GM12875 (cell line): ENCODE results near the gene SIPA1.
A peak's percentile ranks its signal among the peaks of the same experiment; 100 is the strongest.
"Not testable (repeated sequence)": the region's sequence is repeated elsewhere in the genome, so short reads cannot be mapped to it uniquely, and the experiment has no call there.

Experiments used
- H3K4me3 ChIP-seq: one replicate; pipeline ENCODE4 v1.5.1; 2011; ENCODE audit warnings: low read depth, low read length, control low read depth
- TF ChIP-seq, protein P1 (sequence below): IDR thresholded peaks from 2 replicates; pipeline ENCODE4 v1.5.1; 2011; ENCODE audit warnings: low read depth, mild to moderate bottlenecking, control low read depth, inconsistent platforms, low read length, moderate library complexity, borderline replicate concordance; ENCODE audit not compliant: insufficient read depth

SIPA1 gene

DNA sequence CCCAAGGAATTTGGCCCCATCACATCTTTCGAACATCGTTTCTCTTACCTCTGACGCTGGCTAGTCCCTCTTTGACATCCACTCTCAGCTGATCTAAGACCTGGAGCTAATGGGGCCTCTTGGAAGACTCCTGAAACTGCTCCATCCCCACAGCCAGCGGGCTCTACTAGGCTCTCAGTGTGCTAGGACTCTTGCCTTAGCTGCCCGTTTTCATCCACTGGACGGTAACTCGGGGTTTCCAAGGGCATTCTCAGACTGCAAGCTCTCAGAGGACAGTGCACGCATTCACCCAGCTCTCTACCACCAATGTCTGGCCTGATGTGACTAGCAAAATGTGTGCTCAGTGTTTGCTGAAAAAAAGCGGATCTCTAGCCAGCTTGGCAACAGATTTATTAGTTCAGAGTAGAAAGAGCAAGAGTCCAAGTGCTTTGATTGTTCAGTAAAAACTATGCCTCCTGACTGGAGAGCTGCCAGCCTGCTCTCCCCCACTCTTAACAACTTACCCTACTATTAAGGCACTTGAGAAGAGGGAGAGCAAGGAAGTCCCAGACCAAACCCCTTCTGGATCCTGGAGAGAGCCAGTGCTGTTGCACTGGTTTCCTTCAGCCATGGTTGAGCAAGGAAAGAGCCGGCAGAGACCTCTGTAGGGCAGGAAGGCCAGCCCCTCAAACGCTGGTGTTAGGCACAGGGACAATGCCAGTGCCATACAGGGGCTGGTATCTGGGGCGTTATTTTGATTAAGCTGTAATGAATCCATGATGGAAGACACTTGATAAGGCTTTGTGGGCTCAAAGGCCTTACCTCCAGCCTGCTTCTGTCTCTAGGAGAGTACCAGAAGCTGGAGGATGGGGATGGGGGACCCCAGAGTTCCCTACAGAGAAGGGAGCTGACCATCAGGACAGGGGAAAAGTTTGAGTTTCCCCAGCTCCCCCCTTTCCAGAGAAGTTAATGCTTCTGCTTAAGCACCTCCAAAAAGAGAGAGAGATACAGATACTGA lies 15.6 kb downstream of the SIPA1 start:
- TF ChIP-seq, protein P1, sequence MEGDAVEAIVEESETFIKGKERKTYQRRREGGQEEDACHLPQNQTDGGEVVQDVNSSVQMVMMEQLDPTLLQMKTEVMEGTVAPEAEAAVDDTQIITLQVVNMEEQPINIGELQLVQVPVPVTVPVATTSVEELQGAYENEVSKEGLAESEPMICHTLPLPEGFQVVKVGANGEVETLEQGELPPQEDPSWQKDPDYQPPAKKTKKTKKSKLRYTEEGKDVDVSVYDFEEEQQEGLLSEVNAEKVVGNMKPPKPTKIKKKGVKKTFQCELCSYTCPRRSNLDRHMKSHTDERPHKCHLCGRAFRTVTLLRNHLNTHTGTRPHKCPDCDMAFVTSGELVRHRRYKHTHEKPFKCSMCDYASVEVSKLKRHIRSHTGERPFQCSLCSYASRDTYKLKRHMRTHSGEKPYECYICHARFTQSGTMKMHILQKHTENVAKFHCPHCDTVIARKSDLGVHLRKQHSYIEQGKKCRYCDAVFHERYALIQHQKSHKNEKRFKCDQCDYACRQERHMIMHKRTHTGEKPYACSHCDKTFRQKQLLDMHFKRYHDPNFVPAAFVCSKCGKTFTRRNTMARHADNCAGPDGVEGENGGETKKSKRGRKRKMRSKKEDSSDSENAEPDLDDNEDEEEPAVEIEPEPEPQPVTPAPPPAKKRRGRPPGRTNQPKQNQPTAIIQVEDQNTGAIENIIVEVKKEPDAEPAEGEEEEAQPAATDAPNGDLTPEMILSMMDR: no peak
- H3K4me3 ChIP-seq: peak overlapping the region; percentile 62

DNA sequence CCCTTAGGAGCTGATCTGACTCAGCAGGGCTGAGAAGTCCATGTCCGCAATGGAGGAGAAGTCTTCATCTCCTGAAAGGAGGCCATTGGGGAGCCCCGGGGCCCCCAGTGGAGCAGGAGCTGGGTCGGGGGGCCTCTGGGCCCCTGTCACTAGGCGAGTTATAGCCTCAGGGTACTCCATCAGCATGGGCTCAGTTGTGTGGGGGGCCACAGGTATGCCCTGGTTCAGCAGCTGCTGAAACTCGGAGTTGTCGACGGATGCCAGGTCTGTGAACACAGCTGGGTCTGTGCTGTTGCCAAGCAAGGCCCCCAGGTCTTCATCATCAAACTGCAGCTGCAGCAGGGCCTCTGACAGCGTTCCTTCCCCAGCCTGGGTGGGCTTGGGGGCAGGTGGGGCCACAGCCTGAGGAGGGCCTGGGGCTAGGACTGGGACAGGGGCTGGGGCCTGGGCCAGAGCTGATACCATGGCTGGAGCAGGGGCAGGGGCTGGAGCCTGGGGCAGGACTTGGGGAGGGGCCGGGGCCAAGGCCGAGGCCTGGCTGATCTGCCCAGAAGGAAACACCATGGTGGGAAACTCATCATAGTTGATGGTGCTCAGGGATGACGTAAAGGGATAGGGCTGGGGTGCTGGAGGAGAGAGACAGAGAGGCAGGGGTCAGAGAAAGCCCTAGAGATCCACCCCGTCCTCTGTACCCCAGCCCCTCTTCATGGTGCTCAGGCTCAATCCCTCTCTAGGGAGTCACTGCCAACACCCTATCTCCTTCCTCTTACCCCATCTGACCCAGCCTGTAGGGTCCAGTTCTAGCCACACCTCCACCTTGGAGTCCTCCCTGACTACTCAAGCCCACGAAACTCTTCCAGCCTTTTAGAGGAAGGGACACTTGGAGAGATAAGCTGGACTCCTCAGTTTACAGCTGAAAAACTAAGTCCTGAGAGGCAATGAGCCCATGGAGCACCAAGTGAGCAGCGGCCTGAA lies 16.8 kb downstream of the SIPA1 start:
- H3K4me3 ChIP-seq: no peak overlapping the region
- TF ChIP-seq, protein P1: no peak

DNA sequence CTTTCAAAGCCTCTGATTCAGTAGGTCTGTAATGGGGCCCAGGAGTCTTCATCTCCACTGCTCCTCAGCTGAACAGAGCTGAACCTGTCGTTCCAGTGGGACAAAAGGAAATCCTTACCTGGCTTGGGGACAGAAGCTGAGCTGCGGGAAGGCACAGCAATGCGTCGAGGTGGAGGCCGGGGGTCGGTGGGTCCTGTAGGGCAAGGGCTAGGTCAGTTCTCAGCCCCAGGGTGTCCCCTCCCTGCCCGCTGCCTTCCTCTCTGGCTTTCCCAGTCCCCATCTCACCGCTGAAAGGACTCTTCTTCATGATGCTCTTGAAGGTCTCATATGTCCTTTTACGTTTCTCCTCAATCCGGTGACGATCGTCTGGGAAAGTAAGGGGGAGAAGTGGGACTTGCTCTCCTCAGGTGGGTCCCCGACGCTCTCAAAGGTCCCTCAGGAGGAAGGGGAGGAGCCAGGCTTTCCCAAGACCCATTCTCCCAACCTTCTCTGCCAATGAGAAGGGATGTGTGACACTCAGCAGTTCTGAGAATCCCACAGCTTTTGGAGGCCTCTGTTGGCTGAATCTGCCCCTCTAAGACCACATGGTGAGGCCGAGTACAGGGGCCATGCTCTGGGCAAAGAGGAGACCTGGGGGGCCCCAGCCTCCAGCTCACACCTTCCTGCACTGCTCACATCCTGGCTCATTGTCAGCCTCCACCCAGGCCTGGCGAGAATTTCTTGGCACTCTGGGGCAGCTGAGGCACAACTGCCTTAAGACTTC lies 17.9 kb downstream of the SIPA1 start:
- TF ChIP-seq, protein P1: no peak
- H3K4me3 ChIP-seq: no peak overlapping the region

DNA sequence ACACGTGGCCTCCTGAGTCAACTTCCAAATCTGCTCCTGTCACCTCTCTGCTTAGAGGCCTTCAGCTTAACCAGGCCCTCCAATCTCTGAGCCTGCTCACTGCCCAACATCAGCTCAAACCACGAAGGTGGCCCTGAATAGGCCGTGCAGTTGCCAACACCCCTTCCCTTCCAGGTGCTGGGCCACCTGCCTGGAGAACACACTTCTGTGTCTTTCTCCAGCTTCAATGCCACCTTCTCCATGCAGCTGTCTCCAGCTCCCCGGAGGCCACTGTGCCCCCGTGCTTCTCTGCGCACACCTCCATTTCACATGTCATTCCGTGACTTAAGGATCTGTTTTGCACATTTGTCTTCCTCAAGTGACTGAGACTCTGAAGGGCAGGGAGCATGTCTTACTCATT lies 19.5 kb downstream of the SIPA1 start:
- TF ChIP-seq, protein P1: no peak

DNA sequence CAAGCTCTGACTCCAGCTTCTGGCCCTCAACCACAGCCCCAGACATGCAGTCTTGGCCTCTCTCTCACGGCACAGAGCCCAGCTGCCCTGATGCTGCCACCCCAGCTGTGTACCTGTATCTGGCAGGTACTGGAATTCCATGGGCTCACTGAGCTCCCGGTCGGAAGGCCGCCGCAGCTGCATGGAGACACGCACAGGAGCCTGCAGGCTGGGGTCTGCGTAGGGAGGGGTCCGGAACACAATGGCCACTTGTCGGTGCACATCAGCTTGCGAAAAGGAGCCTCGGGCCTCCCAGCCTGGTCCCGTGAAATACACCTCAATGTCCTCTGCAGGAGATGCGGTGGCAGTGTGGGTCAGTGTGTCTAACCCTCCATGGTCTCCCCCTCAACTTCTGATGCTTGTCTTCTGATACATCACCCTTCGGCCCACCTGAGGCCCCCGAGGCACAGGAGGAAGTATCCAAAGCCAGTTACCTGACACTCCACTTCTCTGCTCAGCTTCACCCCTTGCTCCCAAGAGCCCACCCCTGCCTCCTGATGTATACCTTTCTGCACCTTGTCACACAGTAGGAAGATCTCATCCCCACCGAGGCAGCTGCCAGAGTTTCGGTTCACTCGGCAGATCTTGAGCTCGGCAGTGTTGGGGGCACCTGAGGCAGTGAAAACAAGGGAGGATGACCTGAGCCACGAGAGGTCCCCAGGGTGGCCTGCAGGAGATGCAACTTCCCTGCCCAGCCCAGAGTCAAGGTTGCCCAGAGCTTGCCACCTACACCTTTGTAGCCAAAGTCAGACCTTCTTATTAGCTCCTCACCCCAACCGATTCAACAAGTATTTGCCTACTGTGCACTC lies 20.5 kb downstream of the SIPA1 start:
- no peak overlapping the region for H3K4me3 ChIP-seq
- TF ChIP-seq, protein P1: no peak

More for the DNA sequence above, 19.5 kb downstream of the SIPA1 start:
- H3K4me3 ChIP-seq: no peak overlapping the region

DNA sequence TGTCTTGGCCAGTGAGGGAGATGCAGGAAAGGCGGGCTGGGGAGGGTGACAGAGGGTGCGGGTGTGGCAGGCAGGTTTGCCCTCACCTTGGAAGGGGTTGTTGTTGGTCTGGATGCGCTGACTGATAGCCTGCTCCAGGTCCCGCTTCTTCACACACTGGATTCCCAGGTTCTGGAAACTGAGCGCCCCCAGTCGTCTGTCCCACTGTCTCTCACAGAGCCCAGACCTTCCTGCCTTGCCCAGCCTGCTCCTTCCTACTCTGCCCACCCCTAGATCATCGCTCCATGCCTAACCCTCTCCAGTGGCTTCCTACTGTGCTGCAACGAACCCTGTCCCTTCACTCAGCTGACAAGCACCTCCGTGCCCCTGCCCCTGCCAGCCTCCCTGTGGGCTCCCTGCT lies 22.1 kb downstream of the SIPA1 start:
- H3K4me3 ChIP-seq: no peak overlapping the region
- TF ChIP-seq, protein P1: no peak

DNA sequence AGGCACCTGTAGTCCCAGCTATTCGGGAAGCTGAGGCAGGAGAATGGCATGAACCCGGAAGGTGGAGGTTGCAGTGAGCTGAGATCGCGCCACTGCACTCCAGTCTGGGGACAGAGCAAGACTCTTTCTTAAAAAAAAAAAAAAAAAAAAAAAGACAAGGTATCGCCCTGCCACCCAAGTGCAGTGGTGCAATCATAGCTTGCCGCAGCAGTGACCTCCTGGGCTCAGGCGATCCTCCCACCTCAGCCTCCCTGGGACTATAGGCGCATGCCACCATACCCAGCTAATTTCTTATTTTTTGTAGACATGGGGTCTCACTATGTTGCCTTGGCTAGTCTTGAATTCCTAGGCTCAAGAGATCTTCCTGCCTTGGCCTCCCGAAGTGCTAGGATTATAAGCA lies 23.0 kb downstream of the SIPA1 start:
- not testable (repeated sequence) for H3K4me3 ChIP-seq
